Measurements from ENCODE around the gene CDT1.

The CDT1 gene

GRCh38 chr16:88806491-88807111 is 3.0 kb downstream of the CDT1 start:
- FAIRE-seq, result no peak

- no peak for FAIRE-seq
These were observed 3.6 kb downstream of the CDT1 start for GRCh38 chr16:88807142-88807625.

GRCh38 chr16:88807626-88808453 is 4.3 kb downstream of the CDT1 start:
- FAIRE-seq, result no peak

DNA sequence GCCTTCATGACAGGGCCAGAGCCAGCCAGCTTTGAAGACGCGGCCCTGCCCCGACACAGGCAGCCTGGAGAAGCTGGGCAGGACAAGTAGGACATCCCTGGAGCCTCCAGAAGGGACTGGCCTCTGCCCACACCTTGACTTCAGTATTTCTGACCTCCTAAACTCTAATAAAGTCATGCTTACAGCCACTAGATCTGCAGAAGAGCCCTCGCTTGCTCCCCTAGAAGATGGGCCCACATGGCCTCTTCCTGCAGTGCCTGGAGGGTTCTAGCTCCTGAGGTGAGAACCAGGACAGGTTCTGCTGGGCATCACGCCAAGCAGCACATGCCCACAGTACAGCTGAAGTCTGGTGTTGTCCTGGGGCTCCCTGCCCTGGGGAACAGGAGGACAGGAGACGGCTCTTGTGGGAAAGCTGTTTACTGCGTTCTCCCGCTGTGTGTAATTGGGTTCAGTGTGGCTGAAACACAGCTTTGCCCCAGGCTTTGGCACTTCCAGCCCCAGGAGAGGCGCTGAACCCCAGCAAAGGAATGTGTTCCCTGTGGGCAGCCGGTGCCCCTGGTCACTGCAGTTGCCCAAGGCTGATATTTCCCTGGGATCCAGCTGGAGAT is 5.6 kb downstream of the CDT1 start:
- FAIRE-seq, result no peak

DNA sequence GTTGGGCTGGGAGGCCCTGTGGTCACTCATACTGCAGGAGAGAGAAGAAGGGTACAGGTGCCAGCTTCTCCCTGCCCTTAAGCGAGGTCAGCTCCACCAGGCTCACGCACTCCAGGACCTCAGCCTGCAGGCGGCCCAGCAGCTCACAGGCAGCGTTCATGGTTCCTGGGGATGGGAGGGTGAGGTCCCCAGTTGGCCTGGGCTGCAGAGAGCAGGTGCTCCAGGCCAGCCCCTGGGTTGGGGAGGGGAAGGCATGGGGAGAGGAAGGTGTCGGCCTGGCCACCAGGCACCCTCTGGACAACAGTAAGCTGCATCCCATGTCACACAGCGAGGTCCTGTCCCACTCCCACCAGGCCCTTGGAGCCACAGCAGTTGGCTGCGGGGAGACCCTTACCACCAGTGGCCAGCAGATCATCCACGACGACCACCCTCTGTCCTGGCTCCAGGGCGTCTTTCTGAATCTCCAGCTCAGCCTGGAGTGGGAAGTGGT is 6.1 kb downstream of the CDT1 start:
- no peak for FAIRE-seq

DNA sequence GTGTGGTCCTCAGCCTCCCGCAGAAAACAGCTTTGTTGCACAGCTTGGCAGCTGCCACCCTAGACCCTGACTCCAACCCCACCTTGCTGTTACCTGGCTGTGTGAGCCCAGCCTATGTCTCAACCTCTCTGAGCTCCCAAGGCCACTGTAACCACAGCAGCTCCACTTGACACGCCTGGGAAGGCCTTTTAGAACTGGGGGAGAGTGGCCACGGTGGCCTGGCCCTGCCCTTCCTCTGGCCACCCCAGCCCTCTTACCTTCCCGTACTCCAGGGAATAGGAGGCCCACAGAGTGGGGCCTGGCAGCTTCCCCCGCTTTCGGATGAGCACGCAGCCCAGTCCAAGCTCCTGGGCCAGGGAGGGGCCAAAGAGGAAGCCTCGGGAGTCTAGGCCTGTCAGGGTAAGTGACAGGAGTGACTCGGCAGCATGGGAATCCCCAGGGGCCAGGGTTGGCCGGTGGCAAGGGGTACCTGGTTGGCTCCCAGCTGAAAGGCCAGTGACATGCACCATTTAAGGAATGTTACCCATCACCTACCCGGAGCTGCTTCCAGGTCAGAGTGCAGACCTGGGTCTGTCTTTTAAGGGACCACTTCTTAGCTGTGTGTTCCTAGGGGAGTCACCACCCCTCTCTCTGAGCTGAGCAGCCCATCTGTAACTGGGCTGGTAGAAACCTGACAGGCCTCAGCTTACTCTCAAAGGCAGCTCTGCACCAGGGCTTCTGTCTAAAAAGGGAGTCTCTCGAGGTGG is 6.8 kb downstream of the CDT1 start:
- FAIRE-seq, result no peak

DNA sequence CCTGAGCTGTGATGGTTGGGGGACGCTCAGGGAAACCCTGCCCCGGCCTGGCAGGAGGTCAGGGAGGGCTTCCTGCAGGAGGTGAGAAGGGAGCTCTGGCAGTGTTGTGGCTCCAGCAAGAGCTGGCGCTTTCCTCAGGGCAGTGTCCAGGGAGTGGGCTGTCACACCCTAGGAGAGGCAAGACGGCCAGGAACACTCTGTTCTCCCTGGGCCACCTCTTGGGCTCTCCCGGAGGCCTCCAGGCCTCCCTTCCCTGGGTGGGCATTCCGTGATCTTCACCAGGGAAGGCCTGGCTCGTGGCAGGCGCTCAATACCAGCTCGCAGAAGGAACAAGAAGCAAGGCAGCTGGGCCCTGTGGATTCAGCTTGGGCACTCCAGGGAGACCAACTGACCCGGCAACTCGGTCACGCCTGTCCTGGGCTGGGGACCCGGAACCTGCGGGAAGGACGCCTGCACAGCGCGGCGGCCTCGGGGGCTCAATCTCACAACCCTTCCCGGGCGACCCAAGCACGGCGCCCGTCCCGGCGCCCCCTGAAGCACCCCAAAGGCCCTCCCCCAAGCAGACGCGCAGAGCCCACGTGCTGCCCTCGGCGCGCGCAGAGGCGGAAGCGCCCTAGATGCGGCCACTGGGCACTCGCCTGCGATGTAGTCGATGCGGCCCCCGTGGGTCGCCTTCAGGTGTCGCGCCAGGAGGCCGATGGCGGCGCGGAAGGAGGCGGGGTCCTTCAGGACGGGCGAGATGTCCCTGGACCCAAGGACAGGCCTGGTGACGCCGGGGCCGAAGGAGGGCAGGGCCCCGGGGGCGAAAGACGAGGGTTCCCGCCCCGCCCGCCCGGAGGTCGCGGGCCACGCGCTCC is 7.6 kb downstream of the CDT1 start:
- no peak for FAIRE-seq

- FAIRE-seq, result no peak
These were observed 8.4 kb downstream of the CDT1 start, which contains the start of gene APRT for GRCh38 chr16:88811769-88812512. Gene APRT (minus strand): TSS chr16:88811928. CDS start chr16:88811899, 29 bp downstream.

- no peak for FAIRE-seq
These were observed 9.1 kb downstream of the CDT1 start for GRCh38 chr16:88812513-88813268.

- no peak for FAIRE-seq
These were observed 9.9 kb downstream of the CDT1 start for GRCh38 chr16:88813269-88814143.

DNA sequence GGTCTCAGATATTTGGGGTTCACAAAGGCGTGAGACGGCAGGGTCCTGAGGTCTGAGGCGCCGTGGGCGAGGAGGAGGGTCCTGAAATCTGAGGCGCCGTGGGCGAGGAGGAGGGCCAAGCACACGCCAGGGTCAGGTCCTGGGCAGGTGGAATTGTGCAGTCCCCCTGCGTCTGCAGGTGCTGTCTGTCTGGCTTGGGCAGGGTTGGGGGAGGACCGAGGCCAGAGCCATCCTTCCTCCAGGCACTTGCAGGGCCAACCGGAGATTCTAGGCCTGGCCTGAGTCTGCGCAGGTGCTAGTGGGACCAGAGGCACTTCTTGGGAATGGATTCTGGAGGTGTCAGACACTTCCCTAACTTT is 10.5 kb downstream of the CDT1 start:
- FAIRE-seq, result no peak

DNA sequence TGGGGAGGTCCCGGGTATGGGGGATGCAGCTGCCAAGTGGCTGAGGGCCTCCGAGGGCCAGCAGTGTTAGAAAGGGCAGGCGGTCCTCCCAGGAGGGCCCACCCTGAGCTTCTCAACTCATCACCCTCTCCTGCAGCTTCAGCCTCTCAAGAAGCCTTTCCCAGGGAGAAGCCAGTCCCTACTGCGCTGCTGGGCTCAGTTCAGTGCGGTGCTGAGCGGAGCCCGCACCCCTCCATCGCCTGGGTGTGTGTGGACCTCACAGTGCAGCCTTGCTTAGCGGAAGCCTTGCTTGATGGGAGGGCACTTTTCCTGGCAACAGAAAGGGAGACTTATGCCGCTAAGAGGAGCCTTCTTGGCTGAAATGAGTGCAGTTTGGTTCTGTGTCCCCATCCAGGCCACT is 11.6 kb downstream of the CDT1 start:
- no peak for FAIRE-seq

GRCh38 chr16:88815901-88816589 is 12.5 kb downstream of the CDT1 start:
- no peak for FAIRE-seq

- FAIRE-seq, result no peak
These were observed 13.3 kb downstream of the CDT1 start for GRCh38 chr16:88816736-88817535.

DNA sequence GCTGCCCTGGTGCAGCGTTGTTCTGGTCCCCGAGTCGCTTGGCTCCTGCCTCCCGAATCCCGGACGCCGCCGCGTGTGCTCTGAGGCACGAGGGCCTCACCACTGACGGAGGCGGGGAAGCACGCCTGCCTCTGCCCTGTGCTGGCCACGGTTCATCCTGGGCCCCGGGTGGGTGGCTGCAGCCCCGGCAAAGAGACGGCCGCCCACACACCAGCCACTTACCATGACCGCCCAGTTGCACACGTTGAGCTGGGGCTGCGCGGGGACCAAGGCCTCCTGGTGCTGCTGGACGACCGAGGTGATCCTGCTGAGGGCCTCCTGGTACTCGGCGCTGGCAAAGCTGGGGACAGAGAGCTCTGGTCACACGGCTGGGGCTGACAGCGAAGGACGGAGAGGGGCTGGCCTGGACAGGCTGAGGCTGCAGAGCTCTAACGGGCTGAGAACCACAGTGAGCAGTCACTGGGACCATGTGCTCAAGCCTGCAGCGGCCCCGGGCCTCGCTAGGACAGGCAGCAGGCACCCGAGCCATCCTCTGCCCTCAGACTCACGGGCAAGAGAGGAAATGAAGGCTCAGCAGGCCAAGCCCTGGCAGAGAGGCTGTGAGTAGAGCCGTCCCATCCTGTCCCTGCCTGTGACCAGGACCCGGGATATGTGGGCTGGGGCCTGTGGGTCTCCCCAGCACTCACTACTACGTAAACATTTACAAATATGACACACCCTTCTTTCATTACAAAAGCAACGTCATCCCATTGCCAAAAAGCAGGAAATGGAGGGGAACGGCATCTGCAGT is 14.4 kb downstream of the CDT1 start:
- no peak for FAIRE-seq

DNA sequence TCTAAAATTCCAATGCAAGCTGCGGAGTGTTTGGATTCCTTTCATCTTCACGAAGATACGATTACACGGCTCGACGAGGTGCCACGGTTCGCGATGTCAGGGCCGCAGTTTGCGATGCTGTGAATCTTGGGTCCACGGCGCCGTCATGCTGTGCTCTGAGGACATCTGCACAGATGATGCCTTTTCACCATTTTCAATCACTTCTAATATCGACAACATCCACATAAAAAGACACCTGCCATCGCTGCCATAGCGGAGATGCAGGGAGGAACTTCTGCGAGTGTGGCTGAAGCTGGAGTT is 14.9 kb downstream of the CDT1 start:
- FAIRE-seq, result no peak

GRCh38 chr16:88819126-88819525 is 15.5 kb downstream of the CDT1 start:
- no peak for FAIRE-seq

Measured in colon (tissue), 2 donors.